ENCODE results near the gene KCNN3.

Gene KCNN3

GRCh38 chr1:154808261-154808908 lies 61.7 kb downstream of the KCNN3 start:
- Histone ChIP-seq H3K4me3 (ENCODE audit: low read length in 2 of 2) (no peak overlapping the region), H3K36me3 (ENCODE audit: control insufficient read depth in 2 of 2, insufficient read depth in 2 of 2, low read length in 2 of 2) (no peaks in the 10 kb centered on the region), H3K27ac (ENCODE audit: low read depth in 2 of 2, low read length in 2 of 2) (no peak overlapping the region), H3K9ac (ENCODE audit: low read depth in 1 of 2, low read length in 2 of 2) (no peak overlapping the region), H3K4me1 (ENCODE audit: control insufficient read depth in 2 of 2, insufficient read depth in 2 of 2, low read length in 2 of 2) (peaks cover 3 to 5% of the 10 kb centered on the region in 2 donors), H3K27me3 (ENCODE audit: control insufficient read depth in 2 of 2, insufficient read depth in 2 of 2, low read length in 2 of 2) (peaks cover 25 to 34% of the 10 kb centered on the region in 2 donors), H3K9me3 (ENCODE audit: control insufficient read depth in 2 of 2, low read length in 2 of 2) (no peaks in the 10 kb centered on the region)

GRCh38 chr1:154807048-154807591 lies 63.0 kb downstream of the KCNN3 start:
- peaks cover 3 to 5% of the 10 kb centered on the region in 2 donors for H3K4me1 ChIP-seq (ENCODE audit: control insufficient read depth in 2 of 2, insufficient read depth in 2 of 2, low read length in 2 of 2)
- no peaks in the 10 kb centered on the region for H3K36me3 ChIP-seq (ENCODE audit: control insufficient read depth in 2 of 2, insufficient read depth in 2 of 2, low read length in 2 of 2)
- peaks cover 20 to 34% of the 10 kb centered on the region in 2 donors for H3K27me3 ChIP-seq (ENCODE audit: control insufficient read depth in 2 of 2, insufficient read depth in 2 of 2, low read length in 2 of 2)
- no peak overlapping the region for H3K4me3 ChIP-seq (ENCODE audit: low read length in 2 of 2)
- H3K9me3 ChIP-seq (ENCODE audit: control insufficient read depth in 2 of 2, low read length in 2 of 2) = no peaks in the 10 kb centered on the region
- no peak overlapping the region for H3K9ac ChIP-seq (ENCODE audit: low read depth in 1 of 2, low read length in 2 of 2)
- no peak overlapping the region for H3K27ac ChIP-seq (ENCODE audit: low read depth in 2 of 2, low read length in 2 of 2)

GRCh38 chr1:154806333-154806732 lies 63.7 kb downstream of the KCNN3 start:
- Histone ChIP-seq H3K4me3 (ENCODE audit: low read length in 2 of 2) (no peak overlapping the region), H3K36me3 (ENCODE audit: control insufficient read depth in 2 of 2, insufficient read depth in 2 of 2, low read length in 2 of 2) (no peaks in the 10 kb centered on the region), H3K9ac (ENCODE audit: low read depth in 1 of 2, low read length in 2 of 2) (no peak overlapping the region), H3K27ac (ENCODE audit: low read depth in 2 of 2, low read length in 2 of 2) (no peak overlapping the region), H3K27me3 (ENCODE audit: control insufficient read depth in 2 of 2, insufficient read depth in 2 of 2, low read length in 2 of 2) (peaks cover 20 to 34% of the 10 kb centered on the region in 2 donors), H3K9me3 (ENCODE audit: control insufficient read depth in 2 of 2, low read length in 2 of 2) (no peaks in the 10 kb centered on the region), H3K4me1 (ENCODE audit: control insufficient read depth in 2 of 2, insufficient read depth in 2 of 2, low read length in 2 of 2) (peaks cover 3 to 5% of the 10 kb centered on the region in 2 donors)

- Histone ChIP-seq H3K36me3 (ENCODE audit: control insufficient read depth in 2 of 2, insufficient read depth in 2 of 2, low read length in 2 of 2) (no peaks in the 10 kb centered on the region), H3K4me3 (ENCODE audit: low read length in 2 of 2) (no peak overlapping the region), H3K27ac (ENCODE audit: low read depth in 2 of 2, low read length in 2 of 2) (no peak overlapping the region), H3K9me3 (ENCODE audit: control insufficient read depth in 2 of 2, low read length in 2 of 2) (no peaks in the 10 kb centered on the region), H3K27me3 (ENCODE audit: control insufficient read depth in 2 of 2, insufficient read depth in 2 of 2, low read length in 2 of 2) (peaks cover 14 to 23% of the 10 kb centered on the region in 2 donors), H3K9ac (ENCODE audit: low read depth in 1 of 2, low read length in 2 of 2) (no peak overlapping the region), H3K4me1 (ENCODE audit: control insufficient read depth in 2 of 2, insufficient read depth in 2 of 2, low read length in 2 of 2) (peaks cover 0 to 5% of the 10 kb centered on the region in 2 donors)
Measured at GRCh38 chr1:154802982-154803920, 66.8 kb downstream of the KCNN3 start.

- Histone ChIP-seq H3K9ac (ENCODE audit: low read depth in 1 of 2, low read length in 2 of 2) (no peak overlapping the region), H3K27me3 (ENCODE audit: control insufficient read depth in 2 of 2, insufficient read depth in 2 of 2, low read length in 2 of 2) (peaks cover 8 to 19% of the 10 kb centered on the region in 2 donors), H3K36me3 (ENCODE audit: control insufficient read depth in 2 of 2, insufficient read depth in 2 of 2, low read length in 2 of 2) (no peaks in the 10 kb centered on the region), H3K9me3 (ENCODE audit: control insufficient read depth in 2 of 2, low read length in 2 of 2) (no peaks in the 10 kb centered on the region), H3K4me1 (ENCODE audit: control insufficient read depth in 2 of 2, insufficient read depth in 2 of 2, low read length in 2 of 2) (peaks cover 0 to 5% of the 10 kb centered on the region in 2 donors), H3K27ac (ENCODE audit: low read depth in 2 of 2, low read length in 2 of 2) (no peak overlapping the region), H3K4me3 (ENCODE audit: low read length in 2 of 2) (no peak overlapping the region)
Measured at GRCh38 chr1:154802336-154802969, 67.6 kb downstream of the KCNN3 start.

- H3K9me3 ChIP-seq (ENCODE audit: control insufficient read depth in 2 of 2, low read length in 2 of 2) = no peaks in the 10 kb centered on the region
- H3K4me1 ChIP-seq (ENCODE audit: control insufficient read depth in 2 of 2, insufficient read depth in 2 of 2, low read length in 2 of 2) = no peaks in the 10 kb centered on the region
- peaks cover 2 to 12% of the 10 kb centered on the region in 2 donors for H3K27me3 ChIP-seq (ENCODE audit: control insufficient read depth in 2 of 2, insufficient read depth in 2 of 2, low read length in 2 of 2)
- H3K9ac ChIP-seq (ENCODE audit: low read depth in 1 of 2, low read length in 2 of 2) = no peak overlapping the region
- no peak overlapping the region for H3K27ac ChIP-seq (ENCODE audit: low read depth in 2 of 2, low read length in 2 of 2)
- H3K4me3 ChIP-seq (ENCODE audit: low read length in 2 of 2) = no peak overlapping the region
- H3K36me3 ChIP-seq (ENCODE audit: control insufficient read depth in 2 of 2, insufficient read depth in 2 of 2, low read length in 2 of 2) = no peaks in the 10 kb centered on the region
Measured at GRCh38 chr1:154801234-154802011, 68.7 kb downstream of the KCNN3 start.

GRCh38 chr1:154799188-154799587 lies 70.9 kb downstream of the KCNN3 start:
- Histone ChIP-seq H3K27ac (ENCODE audit: low read depth in 2 of 2, low read length in 2 of 2) (no peak overlapping the region), H3K4me3 (ENCODE audit: low read length in 2 of 2) (no peak overlapping the region), H3K27me3 (ENCODE audit: control insufficient read depth in 2 of 2, insufficient read depth in 2 of 2, low read length in 2 of 2) (no peaks in the 10 kb centered on the region), H3K9me3 (ENCODE audit: control insufficient read depth in 2 of 2, low read length in 2 of 2) (no peaks in the 10 kb centered on the region), H3K36me3 (ENCODE audit: control insufficient read depth in 2 of 2, insufficient read depth in 2 of 2, low read length in 2 of 2) (no peaks in the 10 kb centered on the region), H3K4me1 (ENCODE audit: control insufficient read depth in 2 of 2, insufficient read depth in 2 of 2, low read length in 2 of 2) (no peaks in the 10 kb centered on the region), H3K9ac (ENCODE audit: low read depth in 1 of 2, low read length in 2 of 2) (no peak overlapping the region)

GRCh38 chr1:154798645-154799044 lies 71.4 kb downstream of the KCNN3 start:
- no peaks in the 10 kb centered on the region for H3K36me3 ChIP-seq (ENCODE audit: control insufficient read depth in 2 of 2, insufficient read depth in 2 of 2, low read length in 2 of 2)
- H3K4me3 ChIP-seq (ENCODE audit: low read length in 2 of 2) = no peak overlapping the region
- no peaks in the 10 kb centered on the region for H3K9me3 ChIP-seq (ENCODE audit: control insufficient read depth in 2 of 2, low read length in 2 of 2)
- no peak overlapping the region for H3K9ac ChIP-seq (ENCODE audit: low read depth in 1 of 2, low read length in 2 of 2)
- H3K27ac ChIP-seq (ENCODE audit: low read depth in 2 of 2, low read length in 2 of 2) = no peak overlapping the region
- H3K4me1 ChIP-seq (ENCODE audit: control insufficient read depth in 2 of 2, insufficient read depth in 2 of 2, low read length in 2 of 2) = no peaks in the 10 kb centered on the region
- H3K27me3 ChIP-seq (ENCODE audit: control insufficient read depth in 2 of 2, insufficient read depth in 2 of 2, low read length in 2 of 2) = no peaks in the 10 kb centered on the region

GRCh38 chr1:154797175-154797574 lies 72.9 kb downstream of the KCNN3 start:
- Histone ChIP-seq H3K36me3 (ENCODE audit: control insufficient read depth in 2 of 2, insufficient read depth in 2 of 2, low read length in 2 of 2) (no peaks in the 10 kb centered on the region), H3K4me3 (ENCODE audit: low read length in 2 of 2) (no peak overlapping the region), H3K9ac (ENCODE audit: low read depth in 1 of 2, low read length in 2 of 2) (no peak overlapping the region), H3K27ac (ENCODE audit: low read depth in 2 of 2, low read length in 2 of 2) (no peak overlapping the region), H3K9me3 (ENCODE audit: control insufficient read depth in 2 of 2, low read length in 2 of 2) (no peaks in the 10 kb centered on the region), H3K4me1 (ENCODE audit: control insufficient read depth in 2 of 2, insufficient read depth in 2 of 2, low read length in 2 of 2) (no peaks in the 10 kb centered on the region), H3K27me3 (ENCODE audit: control insufficient read depth in 2 of 2, insufficient read depth in 2 of 2, low read length in 2 of 2) (no peaks in the 10 kb centered on the region)
